NK-92 (cell line): ENCODE data around the gene C4BPA.

Experiments
- DNase-seq: peaks from one replicate; lab custom pipeline; 2025; ENCODE audit not compliant: unreplicated experiment; lab: John Stamatoyannopoulos, UW

Gene C4BPA

DNA sequence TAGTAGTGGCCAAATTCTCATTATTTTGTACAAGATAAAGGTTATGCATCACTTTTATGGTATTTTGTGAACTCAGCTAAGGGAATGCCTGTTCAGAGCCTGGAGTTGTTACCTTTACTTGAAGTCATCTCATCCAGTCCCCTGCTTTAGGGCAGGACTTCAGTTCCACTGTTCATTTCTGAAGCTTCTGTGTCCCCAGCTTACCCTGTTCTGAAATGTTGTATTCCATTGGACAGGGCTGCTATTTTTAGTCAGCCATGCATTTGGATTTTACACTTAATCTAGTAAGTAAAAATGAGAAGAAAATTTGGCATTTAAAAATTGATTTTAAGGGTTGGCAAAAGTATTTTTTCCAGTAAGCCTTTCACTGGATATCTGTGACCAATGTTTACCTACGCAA lies 27.0 kb upstream of the C4BPA start:
- DNase-seq, result no peak

DNA sequence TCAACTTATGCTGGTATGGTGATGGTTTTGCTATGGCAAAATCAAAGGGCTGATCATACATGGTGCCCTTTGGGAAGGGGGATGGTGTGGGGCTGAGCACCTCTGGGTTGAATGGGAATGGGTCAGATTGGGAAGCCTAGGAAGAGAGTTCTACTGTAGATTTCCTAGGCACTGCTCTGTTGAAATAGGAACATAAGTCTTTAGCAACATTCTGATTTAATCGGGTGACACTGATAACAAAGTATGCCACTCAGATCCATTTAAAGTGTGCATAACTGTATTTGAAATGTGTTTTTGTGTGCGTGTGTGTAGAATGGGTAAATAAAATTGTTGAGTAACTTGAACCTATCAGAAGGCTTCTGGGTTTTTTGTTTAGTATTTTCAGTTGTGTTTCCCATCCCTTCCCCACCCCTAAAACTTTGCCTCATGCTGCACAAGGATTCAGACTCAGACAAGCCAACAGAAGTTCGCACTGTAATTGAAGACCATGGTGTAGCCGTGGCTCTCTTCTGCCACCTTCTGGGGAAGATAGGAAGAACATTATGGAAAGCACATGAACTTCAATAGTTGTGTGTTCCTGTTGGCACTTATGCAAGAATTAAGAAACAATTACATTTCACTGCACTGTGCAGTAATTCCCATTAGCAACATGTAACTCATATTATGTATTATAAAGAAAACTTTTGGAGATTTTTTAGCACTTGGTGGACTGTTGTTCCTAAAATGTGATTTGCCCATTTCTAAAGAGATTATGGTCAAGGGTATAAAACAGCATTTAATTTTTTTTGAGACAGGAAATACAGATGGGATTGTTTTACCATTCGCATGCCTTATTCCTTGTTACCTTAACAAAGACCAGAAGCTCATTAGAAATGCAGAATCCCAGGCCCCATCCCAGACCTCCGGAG lies 26.3 kb upstream of the C4BPA start:
- DNase-seq, result no peak

DNA sequence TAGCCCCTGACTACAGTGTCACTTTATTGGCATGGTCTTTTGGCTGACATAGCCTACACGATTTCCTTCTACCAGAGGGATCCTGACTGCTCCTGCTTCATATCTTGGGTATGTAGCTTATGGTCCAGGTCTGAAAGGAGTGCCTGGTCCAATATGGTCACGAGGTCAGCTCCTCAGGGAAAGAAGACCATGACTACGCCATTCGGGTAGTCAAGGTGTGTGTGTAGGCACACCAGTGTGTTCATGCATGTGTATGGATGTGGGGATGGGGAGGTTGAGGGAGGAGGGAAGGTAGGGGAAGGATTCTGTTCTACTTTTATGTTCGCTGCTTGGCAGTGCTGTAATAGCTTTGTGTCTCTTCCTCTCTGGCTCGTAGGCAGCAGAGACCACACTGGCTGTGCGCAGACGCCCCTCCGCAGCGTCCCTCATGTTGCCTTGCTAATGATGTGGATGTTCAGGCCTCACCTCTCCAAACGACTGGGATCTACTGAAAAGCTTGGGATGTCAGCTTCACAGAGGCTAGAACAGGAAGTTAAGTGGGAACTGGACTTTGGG lies 25.4 kb upstream of the C4BPA start:
- no peak for DNase-seq

DNA sequence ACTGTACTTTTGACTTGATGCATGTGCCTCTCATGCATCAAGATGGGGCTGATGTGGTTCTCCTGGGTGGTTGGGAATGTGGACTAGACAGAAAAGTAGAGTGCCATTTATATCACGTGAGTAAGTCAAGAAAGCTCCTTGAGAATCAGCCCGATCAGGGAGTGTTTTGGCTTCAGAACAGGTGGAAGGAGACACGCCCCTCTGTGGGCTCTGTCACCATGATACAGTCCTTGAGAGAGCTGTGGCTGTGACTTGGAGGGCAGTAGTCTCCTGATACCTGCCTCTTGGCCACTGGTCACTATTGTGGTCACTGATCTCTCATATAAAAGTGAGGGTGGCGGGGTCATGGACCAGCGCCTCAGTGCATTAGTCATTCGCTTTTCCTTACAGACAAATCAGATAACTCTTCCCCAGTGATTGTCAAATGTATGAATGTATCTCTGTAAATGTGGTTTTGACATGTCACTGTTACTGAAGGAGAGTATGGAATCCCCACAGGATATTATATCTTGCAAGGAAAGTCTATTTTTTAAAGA lies 24.3 kb upstream of the C4BPA start:
- DNase-seq, result no peak

DNA sequence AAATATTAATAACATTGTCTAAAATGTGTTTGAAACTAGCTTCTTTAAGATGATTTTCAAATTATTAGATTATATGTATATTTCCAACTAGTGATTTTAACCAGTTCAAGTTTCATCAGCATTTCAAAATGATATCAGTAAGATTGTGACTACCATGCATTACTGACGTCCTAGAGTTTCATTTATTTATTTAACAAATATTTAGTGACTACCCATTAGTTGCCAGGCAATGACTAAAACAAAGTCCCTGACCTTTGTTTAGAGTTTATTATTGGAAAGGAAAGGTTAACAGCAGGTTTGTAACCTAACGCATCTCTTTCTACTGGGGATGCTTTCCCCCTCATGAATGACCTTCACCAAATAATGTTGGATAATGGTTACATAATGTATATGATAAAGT lies 22.9 kb upstream of the C4BPA start:
- DNase-seq, result no peak

DNA sequence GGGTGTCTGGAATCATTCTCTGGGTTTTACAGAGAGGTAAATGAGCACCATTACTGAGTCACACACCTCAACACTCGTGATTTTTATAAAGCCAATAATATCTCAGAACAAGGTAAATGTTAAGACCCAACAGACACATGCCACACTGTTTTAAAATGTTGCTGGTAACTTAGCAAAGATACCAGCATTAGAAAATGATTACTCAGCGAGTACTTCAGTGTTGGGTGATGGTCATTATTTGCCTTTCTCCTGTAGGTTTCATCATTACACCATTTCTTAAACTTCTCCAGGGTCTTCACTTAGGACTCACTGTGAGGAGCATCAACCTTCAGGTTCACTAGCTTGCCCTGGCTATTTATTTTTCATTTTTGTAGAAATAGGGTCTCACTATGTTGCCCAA lies 22.2 kb upstream of the C4BPA start:
- no peak for DNase-seq

DNA sequence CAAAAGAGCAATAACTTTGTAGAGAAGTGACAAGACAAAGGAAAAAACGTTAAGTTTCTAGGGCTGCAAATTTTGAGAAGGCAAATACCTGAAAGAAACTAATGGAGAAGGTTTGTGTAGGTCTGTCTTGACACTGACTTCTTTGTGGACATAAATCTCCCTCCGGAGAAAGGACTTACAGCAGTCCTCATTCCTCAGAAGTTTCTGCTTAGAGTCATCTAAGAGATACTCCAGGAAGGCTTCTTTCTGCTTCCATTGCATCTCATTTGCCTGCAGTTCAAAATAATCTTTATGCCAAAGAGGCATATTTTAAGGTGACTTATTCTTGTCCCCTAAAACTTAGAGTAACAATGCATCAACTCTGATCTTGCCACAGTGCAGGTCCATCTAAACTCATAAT lies 19.8 kb upstream of the C4BPA start:
- DNase-seq, result no peak

DNA sequence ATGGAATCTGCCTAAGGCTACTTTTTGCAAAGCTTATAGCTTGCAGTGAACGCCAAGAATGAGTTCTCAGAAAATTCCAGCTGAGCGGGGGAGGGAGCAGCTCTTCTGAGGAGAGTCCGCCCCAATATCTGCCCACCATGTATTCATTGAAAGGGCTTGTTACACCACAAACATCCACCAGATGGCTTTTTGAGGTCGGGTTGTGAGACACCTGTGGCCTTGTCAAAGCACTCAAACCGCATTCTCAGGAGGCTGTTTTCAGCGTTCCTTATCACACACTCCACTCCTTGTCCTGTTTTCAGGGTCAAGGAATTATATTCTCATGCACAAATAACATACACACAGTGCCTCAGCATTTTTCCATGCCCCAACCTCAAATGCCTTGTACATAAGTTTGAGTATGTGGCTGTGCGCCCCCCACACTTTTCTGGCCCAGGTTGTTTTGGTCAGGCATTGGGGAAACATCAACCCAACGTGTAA lies 19.3 kb upstream of the C4BPA start:
- DNase-seq, result no peak

DNA sequence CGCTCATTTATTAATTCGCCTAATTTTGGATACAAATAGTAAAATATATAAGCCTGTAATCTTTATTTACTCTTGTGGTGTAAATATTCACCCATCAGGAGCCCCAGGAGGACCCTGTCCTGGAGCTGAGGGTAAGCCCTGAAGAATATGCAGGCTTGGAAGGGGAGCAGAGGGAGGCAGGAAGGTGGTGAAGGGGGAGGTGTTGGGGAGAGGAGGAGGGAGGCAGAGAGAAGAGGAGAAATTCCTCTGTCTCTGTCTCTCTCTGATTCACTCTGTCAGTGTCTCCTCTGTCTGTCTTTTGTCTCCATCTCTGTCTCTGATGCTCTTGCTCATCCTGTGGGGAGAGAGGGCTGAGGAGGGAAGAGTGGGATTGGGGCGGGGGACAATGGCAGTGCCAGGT lies 18.1 kb upstream of the C4BPA start:
- DNase-seq, result no peak

DNA sequence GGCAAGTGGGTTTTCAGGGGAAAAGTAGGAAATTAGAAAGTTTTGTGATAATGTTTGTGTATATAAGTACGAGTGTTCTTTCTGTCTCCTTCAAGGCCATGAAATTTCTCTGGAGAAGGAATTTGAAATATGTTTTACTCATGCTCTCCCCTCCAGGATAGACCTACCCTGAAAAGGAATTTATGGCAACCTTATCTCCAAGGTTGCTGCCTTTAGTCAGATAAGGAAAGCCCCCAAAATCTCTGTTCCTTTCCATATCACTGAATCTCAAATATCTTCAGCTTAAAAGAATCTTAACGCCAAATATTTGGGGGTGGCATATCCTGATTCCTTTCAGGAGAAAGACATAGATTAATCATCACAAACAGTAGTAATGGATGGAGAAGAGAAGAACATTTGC lies 15.9 kb upstream of the C4BPA start:
- DNase-seq, result no peak

DNA sequence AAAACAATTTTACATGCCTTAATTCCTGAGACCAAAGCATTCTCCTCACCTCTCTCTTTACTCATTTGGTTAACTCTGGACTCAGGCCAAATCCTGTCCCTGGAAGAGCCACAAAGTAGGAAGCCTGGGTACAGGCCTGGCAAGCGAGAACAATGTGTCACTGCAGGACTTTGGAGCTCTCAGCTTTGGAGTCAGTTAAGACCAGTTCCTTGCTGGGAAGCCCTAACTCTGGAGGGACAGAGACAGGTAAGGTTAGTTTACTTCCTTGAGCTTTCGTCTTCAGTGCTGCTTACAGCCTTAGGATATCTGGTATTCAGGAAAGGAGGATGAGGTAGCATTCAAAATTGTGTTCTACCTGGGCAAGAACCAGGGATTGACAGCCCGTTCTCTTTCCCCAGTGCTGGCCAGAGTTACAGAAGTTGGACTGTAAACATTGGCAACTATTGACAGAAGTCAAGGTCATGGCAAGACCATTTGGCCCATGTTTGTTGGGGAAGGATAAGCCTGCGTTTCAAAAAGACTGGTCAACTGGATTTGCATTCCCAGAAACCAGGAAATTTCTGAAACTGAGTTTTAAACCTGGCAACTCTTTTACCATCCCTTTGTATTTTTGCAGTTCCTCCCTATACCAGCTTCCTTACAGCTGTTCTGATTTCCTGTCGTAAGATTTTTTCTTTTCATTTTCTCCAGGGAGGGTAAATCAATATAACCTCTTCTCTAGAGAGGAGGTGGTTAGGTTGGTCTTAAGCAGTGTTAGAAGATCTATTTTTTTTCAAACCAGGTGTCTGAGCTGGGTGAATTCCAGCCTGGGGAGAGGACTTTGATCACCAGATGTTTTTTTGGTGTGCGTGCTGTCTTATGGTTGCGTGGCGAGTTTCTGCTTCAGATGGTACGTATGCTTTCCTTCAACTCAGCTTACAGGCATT lies 15.1 kb upstream of the C4BPA start, which contains the start of gene C4BPB:
Gene C4BPB, plus strand, starts transcription at position 160 of the 926 bp plus-strand sequence. Its CDS starts 672 bp downstream, at position 832.
- no peak for DNase-seq

DNA sequence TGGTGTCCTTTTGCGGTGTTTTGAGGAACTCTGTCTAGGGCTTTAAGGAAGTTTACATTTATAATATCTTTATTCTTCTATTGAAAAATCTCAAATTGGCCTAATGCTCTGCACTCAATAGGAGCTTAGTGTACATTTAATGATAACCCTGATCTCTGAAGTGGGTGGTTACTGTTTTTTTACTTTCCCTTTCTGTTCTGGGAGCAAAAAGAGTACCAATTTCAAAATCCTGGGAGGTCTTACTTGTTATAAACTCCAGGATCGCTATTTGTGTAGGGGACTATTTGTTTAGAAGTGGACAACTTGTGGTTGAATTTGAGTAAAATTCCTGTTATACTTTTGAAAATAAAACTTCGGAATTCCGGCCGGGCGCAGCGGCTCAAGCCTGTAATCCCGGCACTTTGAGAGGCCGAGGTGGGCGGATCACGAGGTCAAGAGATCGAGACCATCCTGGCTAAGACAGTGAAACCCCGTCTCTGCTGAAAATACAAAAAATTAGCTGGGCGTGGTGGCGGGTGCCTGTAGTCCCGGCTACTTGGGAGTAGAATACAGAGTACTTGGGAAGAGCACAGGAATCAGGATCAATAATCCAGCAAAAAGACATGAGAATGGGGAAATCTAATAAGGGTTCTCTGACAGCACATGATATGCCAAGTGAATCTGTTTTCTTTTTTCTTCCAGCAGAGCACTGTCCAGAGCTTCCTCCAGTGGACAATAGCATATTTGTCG lies 14.2 kb upstream of the C4BPA start:
- no peak for DNase-seq

DNA sequence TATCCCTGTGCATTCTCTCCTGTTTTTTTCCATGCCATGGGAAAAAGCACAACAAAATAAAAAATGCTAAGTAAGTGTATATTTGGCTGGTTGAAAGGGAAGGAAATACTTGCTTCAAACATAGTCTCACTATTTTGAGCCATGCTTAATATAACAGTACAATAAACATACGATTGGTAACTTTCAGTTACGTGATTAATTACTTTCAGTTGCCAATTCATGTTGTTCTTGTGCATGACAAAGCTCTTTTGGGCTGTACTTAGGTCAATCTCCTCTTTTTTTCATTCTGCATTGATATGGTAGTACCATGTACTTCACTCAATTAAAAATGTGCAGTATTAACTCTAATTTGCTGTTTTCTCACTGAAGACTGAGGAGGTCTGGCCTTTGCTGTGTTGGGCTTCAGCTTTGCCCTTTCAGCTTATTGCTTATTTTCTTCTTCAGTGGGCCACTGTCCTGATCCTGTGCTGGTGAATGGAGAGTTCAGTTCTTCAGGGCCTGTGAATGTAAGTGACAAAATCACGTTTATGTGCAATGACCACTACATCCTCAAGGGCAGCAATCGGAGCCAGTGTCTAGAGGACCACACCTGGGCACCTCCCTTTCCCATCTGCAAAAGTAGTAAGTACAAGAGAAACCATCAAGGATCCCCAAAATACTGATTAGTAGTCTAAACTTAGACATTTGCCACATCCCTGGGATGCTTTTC lies 12.7 kb upstream of the C4BPA start:
- DNase-seq, result no peak

DNA sequence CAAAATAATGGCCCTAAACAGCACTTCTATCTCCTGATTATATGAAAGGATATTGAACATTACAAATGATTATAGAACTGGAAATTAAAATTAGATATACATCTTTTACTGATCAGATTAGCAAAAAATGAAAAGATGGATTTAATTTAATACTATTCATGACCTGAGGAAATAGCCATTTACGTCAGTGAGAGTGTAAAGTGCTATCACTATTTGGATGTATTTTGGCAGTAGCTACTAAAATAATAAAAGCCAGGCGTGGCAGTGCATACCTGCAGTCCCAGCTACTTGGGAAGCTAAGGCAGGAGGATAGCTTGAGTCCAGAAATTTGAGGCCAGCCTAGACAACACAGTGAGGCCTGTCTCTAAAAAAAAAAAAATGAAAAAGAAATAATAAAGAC lies 10.1 kb upstream of the C4BPA start:
- no peak for DNase-seq

DNA sequence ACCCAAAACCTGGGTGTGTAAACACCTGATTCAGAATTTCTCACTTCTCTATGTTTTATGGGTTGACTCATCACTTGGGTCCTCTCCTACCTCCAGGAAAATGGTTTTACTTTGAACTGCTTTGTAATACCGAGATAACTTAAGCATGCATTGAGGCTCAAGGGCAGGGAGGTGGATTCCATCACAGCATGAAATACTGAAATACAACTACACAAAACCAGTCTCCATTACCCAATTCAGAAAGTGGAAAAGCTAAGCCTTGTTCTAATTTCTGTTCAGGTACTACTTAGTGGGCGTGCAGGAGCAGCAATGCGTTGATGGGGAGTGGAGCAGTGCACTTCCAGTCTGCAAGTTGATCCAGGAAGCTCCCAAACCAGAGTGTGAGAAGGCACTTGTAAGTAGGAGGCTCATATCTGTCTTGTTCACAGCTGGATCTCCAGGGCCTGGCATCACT lies 6.1 kb upstream of the C4BPA start:
- DNase-seq, result no peak

DNA sequence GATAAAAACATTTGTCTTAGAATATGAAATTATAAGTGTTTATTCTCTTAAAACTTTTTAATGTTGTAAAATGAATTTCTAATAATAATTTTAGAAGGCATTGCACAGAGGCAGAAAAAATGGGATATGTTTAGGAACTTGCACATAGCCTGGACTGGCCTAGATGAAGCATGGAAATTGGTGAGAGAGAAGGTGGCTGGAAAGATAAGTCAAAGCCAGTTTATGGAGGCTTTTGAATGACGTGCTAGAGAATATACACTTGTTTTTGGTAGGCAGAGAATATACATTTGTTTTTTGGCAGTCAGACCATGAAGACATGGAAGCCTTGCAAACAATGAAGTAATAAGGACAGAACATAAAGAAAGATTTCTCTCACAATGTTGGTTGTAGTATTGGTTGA lies 2.3 kb upstream of the C4BPA start:
- DNase-seq, result no peak

DNA sequence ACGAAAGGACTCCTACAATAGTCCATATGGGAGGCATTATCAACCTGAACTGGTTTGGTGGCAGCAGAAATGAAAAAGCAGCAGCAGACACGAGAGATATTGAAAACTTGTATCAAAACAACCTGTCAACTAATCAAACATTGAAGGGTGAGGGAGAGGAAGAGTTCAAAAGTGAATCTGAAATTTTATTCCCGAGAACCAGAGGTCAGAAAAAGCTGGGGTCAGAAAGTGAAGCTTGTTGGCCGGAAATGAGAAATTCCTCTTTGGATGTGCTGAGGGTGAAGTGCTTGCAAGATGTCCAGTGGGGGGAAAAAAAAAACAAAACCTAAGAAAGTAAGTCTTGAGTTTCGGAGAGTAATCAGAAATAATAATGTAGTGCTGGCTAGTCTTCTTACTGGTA lies 1.9 kb upstream of the C4BPA start:
- no peak for DNase-seq

DNA sequence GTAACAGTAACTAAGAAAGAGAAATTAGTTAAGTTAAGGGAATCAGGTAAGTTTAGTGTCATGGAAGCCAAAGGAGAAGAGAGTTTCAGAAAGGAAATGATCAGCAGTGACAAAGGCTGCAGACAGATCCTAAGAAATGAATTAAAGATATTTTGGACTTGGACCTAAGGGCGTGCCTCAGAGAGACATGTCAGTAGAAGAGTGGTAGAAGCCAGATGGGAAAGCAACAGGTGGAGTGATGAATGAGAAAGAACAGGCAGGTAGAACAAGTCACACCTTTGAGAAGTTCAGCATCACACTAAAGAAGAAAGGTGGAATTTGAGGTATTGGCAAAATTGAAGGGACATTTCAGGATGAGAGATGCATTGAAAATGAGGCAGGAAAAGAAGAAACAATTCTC lies 1.4 kb upstream of the C4BPA start:
- no peak for DNase-seq

DNA sequence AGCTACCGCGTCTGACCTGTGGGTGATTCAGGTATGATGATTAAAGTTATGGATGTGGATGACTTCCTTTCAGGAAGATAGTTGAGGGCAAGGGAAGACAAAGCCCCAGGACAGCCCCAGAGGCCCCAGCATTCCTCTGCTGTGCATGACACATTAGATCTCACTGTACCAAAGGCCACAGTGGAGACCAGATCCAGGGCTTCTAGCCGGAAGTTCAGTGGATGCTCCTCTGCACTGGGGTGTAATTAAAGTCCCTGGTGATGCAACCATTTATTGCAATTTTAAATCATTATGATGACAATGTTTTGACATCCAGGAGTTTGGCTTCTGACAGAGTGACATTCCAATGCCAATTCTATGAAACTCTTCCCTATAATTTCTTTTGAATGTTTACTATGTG lies 5.0 kb downstream of the C4BPA start:
- no peak for DNase-seq
